ENCODE results near the gene RIN3.

Gene RIN3

DNA sequence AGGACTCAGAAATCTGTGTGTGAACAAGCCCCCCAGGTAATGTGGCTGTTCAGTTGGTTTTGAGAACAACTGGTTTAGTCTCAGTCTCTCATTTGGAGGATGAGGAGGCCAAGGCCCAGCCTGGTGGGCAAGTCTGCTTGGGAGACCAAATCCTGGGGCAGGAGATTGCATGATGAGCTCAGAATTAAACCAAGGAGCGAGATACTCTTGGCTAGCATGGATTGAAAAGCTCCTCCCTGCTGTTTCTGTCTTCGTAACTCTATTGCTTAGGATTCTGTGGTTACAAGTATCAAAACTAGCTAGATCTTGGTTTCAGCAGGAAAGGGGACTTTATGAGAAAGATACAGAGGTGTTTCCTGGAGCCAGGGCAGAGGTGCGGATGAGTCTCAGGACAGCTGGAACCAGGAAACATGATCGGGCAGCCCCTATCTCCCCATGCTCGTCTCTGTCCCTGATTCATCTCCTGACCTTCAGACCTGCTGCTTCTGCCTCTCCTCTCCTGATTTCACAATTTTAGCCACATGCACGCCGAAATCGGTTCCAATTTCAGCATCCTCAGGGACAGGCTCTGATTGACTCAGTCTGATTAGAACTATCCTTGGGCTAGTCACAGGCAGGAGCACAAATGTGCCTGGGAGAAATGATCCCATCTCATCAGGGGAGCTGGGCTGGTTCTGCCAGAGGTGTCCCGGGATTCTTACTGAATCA, 40.2 kb upstream of the RIN3 start:
- H3K36me3 ChIP-seq (replicated peaks; ENCODE audit: insufficient read depth, low read length) = no peaks in the 10 kb centered on the region
- H3K27me3 ChIP-seq (replicated peaks; ENCODE audit: insufficient read depth, low read length) = no peaks in the 10 kb centered on the region
- DNase-seq = no peak
- H3K4me3 ChIP-seq (ENCODE audit: low read length) = no peak overlapping the region
- no peaks in the 10 kb centered on the region for H3F3A ChIP-seq (ENCODE audit: insufficient read depth, low read length)
- no peaks in the 10 kb centered on the region for H3K79me2 ChIP-seq (ENCODE audit: low read length)
- no peak overlapping the region for H3K9ac ChIP-seq (ENCODE audit: low read length)
- H3K4me2 ChIP-seq (ENCODE audit: low read depth, low read length) = no peak overlapping the region
- H4K20me1 ChIP-seq (ENCODE audit: insufficient read depth, low read length) = no peaks in the 10 kb centered on the region
- no peak overlapping the region for H2AFZ ChIP-seq (ENCODE audit: low read length)
- H3K27ac ChIP-seq (ENCODE audit: low read length) = no peak overlapping the region
- H3K9me3 ChIP-seq (replicated peaks; ENCODE audit: insufficient read depth, low read length) = no peaks in the 10 kb centered on the region
- no peaks in the 10 kb centered on the region for H3K9me2 ChIP-seq (replicated peaks; ENCODE audit: insufficient read depth, low read length)
- H3K4me1 ChIP-seq (ENCODE audit: low read length) = no peaks in the 10 kb centered on the region
- TF ChIP-seq, protein P1, sequence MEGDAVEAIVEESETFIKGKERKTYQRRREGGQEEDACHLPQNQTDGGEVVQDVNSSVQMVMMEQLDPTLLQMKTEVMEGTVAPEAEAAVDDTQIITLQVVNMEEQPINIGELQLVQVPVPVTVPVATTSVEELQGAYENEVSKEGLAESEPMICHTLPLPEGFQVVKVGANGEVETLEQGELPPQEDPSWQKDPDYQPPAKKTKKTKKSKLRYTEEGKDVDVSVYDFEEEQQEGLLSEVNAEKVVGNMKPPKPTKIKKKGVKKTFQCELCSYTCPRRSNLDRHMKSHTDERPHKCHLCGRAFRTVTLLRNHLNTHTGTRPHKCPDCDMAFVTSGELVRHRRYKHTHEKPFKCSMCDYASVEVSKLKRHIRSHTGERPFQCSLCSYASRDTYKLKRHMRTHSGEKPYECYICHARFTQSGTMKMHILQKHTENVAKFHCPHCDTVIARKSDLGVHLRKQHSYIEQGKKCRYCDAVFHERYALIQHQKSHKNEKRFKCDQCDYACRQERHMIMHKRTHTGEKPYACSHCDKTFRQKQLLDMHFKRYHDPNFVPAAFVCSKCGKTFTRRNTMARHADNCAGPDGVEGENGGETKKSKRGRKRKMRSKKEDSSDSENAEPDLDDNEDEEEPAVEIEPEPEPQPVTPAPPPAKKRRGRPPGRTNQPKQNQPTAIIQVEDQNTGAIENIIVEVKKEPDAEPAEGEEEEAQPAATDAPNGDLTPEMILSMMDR (IDR thresholded peaks at IDR 0.05; ENCODE audit: low read length) = no peak
- TF ChIP-seq EZH2 (optimal IDR thresholded peaks at IDR 0.05; ENCODE audit: low read depth, low read length) = no peak
- no peak for TF ChIP-seq EZH2phosphoT487 (IDR thresholded peaks at IDR 0.05; ENCODE audit: low read length)

DNA sequence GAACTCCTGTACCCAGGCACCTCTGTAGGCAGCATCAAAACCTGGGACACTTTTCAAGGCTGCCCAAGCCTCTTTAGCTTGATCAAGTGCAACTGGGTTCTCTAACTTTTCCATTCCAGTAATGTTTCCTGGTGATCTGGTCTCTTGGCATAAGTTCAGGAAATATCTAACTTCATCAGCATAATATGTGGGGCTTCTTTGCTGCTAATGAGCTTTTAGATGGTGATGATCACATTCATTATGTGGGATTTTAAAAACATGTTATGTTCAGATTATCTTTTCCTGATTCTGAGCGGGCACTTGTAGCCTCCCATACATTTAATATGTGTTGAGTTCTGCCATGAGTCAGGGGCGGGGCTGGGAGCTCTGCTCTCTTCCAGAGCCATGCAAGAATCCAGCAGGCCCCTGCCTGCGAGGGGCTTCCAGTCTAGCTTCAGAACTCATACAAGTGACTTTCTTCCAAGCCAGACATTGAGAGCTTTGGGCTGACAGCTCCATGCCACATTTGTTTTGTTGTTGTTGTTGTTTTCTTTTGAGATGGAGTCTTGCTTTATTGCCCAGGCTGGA, 39.5 kb upstream of the RIN3 start:
- Histone ChIP-seq H3K9ac (ENCODE audit: low read length) (no peak overlapping the region), H3K9me2 (replicated peaks; ENCODE audit: insufficient read depth, low read length) (no peaks in the 10 kb centered on the region), H3K4me1 (ENCODE audit: low read length) (no peaks in the 10 kb centered on the region), H3K4me2 (ENCODE audit: low read depth, low read length) (no peak overlapping the region), H3K36me3 (replicated peaks; ENCODE audit: insufficient read depth, low read length) (no peaks in the 10 kb centered on the region), H3K9me3 (replicated peaks; ENCODE audit: insufficient read depth, low read length) (no peaks in the 10 kb centered on the region), H3F3A (ENCODE audit: insufficient read depth, low read length) (no peaks in the 10 kb centered on the region), H4K20me1 (ENCODE audit: insufficient read depth, low read length) (no peaks in the 10 kb centered on the region), H3K4me3 (ENCODE audit: low read length) (no peak overlapping the region), H2AFZ (ENCODE audit: low read length) (no peak overlapping the region), H3K27ac (ENCODE audit: low read length) (no peak overlapping the region), H3K79me2 (ENCODE audit: low read length) (no peaks in the 10 kb centered on the region), H3K27me3 (replicated peaks; ENCODE audit: insufficient read depth, low read length) (no peaks in the 10 kb centered on the region)
- TF ChIP-seq EZH2 (optimal IDR thresholded peaks at IDR 0.05; ENCODE audit: low read depth, low read length) = no peak
- TF ChIP-seq, protein P1 (IDR thresholded peaks at IDR 0.05; ENCODE audit: low read length) = no peak
- no peak for TF ChIP-seq EZH2phosphoT487 (IDR thresholded peaks at IDR 0.05; ENCODE audit: low read length)
- no peak for DNase-seq

- no peaks in the 10 kb centered on the region for H3F3A ChIP-seq (ENCODE audit: insufficient read depth, low read length)
- TF ChIP-seq EZH2phosphoT487 (IDR thresholded peaks at IDR 0.05; ENCODE audit: low read length) = no peak
- TF ChIP-seq, protein P1 (IDR thresholded peaks at IDR 0.05; ENCODE audit: low read length) = no peak
- TF ChIP-seq EZH2 (optimal IDR thresholded peaks at IDR 0.05; ENCODE audit: low read depth, low read length) = no peak
Observed at GRCh38 chr14:92475037-92475436, 38.5 kb upstream of the RIN3 start.

More at GRCh38 chr14:92475037-92475436, 38.5 kb upstream of the RIN3 start:
- Histone ChIP-seq H4K20me1 (ENCODE audit: insufficient read depth, low read length) (no peaks in the 10 kb centered on the region), H3K27ac (ENCODE audit: low read length) (no peak overlapping the region), H3K79me2 (ENCODE audit: low read length) (no peaks in the 10 kb centered on the region), H3K9ac (ENCODE audit: low read length) (no peak overlapping the region), H2AFZ (ENCODE audit: low read length) (no peak overlapping the region), H3K36me3 (replicated peaks; ENCODE audit: insufficient read depth, low read length) (no peaks in the 10 kb centered on the region), H3K9me2 (replicated peaks; ENCODE audit: insufficient read depth, low read length) (no peaks in the 10 kb centered on the region), H3K9me3 (replicated peaks; ENCODE audit: insufficient read depth, low read length) (no peaks in the 10 kb centered on the region), H3K4me2 (ENCODE audit: low read depth, low read length) (no peak overlapping the region), H3K4me1 (ENCODE audit: low read length) (no peaks in the 10 kb centered on the region), H3K27me3 (replicated peaks; ENCODE audit: insufficient read depth, low read length) (no peaks in the 10 kb centered on the region), H3K4me3 (ENCODE audit: low read length) (no peak overlapping the region)
- no peak for DNase-seq
